ENCODE measurements around the gene FLOT2. TPM values are rescaled to one million over a fixed set of nuclear protein-coding genes. Genes with fewer than 3 reads are reported as not detected.
"Not testable (repeated sequence)": the region's sequence is repeated elsewhere in the genome, so short reads cannot be mapped to it uniquely, and the experiment has no call there.

FLOT2 gene
- 49.7 and 55.6 TPM in 2 replicates for total RNA-seq (2014; rRNA removed; shearing (Covaris generic))

GRCh38 chr17:28896884-28897768 is at the start of gene FLOT2:
TSS of gene FLOT2 (minus strand) at chr17:28897733. CDS start at chr17:28897574, 159 bp downstream.
- peak; percentile 44 for DNase-seq (ENCODE audit: low spot score)

GRCh38 chr17:28946239-28946638 is 48.7 kb upstream of the FLOT2 start:
- DNase-seq (ENCODE audit: low spot score): no peak

GRCh38 chr17:28944862-28945741 is 47.6 kb upstream of the FLOT2 start:
- no peak for DNase-seq (ENCODE audit: low spot score)

GRCh38 chr17:28944343-28944742 is 46.8 kb upstream of the FLOT2 start:
- DNase-seq (ENCODE audit: low spot score): no peak

- no peak for DNase-seq (ENCODE audit: low spot score)
These were observed 45.4 kb upstream of the FLOT2 start for GRCh38 chr17:28942925-28943324.

- no peak for DNase-seq (ENCODE audit: low spot score)
These were observed 43.7 kb upstream of the FLOT2 start for GRCh38 chr17:28941251-28941650.

- DNase-seq (ENCODE audit: low spot score): no peak
These were observed 43.1 kb upstream of the FLOT2 start for GRCh38 chr17:28940675-28941074.

GRCh38 chr17:28940142-28940541 is 42.6 kb upstream of the FLOT2 start:
- DNase-seq (ENCODE audit: low spot score): no peak

- no peak for DNase-seq (ENCODE audit: low spot score)
These were observed 41.0 kb upstream of the FLOT2 start for GRCh38 chr17:28938552-28938951.

- peak; percentile 43 for DNase-seq (ENCODE audit: low spot score)
These were observed 39.7 kb upstream of the FLOT2 start for GRCh38 chr17:28937044-28937729.

- no peak for DNase-seq (ENCODE audit: low spot score)
These were observed 38.4 kb upstream of the FLOT2 start for GRCh38 chr17:28935744-28936460.

- DNase-seq (ENCODE audit: low spot score): not testable (repeated sequence)
These were observed 37.0 kb upstream of the FLOT2 start for GRCh38 chr17:28934508-28934907.

- no peak for DNase-seq (ENCODE audit: low spot score)
These were observed 32.3 kb upstream of the FLOT2 start for GRCh38 chr17:28929787-28930186.

GRCh38 chr17:28928061-28928460 is 30.5 kb upstream of the FLOT2 start:
- DNase-seq (ENCODE audit: low spot score): no peak

GRCh38 chr17:28926786-28927185 is 29.3 kb upstream of the FLOT2 start:
- no peak for DNase-seq (ENCODE audit: low spot score)

- DNase-seq (ENCODE audit: low spot score): no peak
These were observed 28.8 kb upstream of the FLOT2 start for GRCh38 chr17:28926366-28926765.

GRCh38 chr17:28925912-28926365 is 28.4 kb upstream of the FLOT2 start:
- DNase-seq (ENCODE audit: low spot score): no peak

GRCh38 chr17:28920201-28920600 is 22.7 kb upstream of the FLOT2 start:
- DNase-seq (ENCODE audit: low spot score): no peak

GRCh38 chr17:28918295-28918694 is 20.8 kb upstream of the FLOT2 start:
- DNase-seq (ENCODE audit: low spot score): no peak

- no peak for DNase-seq (ENCODE audit: low spot score)
These were observed 19.9 kb upstream of the FLOT2 start for GRCh38 chr17:28917465-28917864.

GRCh38 chr17:28917029-28917428 is 19.5 kb upstream of the FLOT2 start:
- no peak for DNase-seq (ENCODE audit: low spot score)
